GM21447 (cell line): ENCODE data around the gene GRK5.
"Not testable (repeated sequence)": the region's sequence is repeated elsewhere in the genome, so short reads cannot be mapped to it uniquely, and the experiment has no call there.

Source experiments
- ATAC-seq: cut with Tn5 transposase; IDR thresholded peaks from one replicate; pipeline ENCODE4 v1.9.1; 2021; ENCODE audit not compliant: unreplicated experiment

Gene GRK5

GRCh38 chr10:119450606-119451299 is 243.4 kb downstream of the GRK5 start:
- no peak for ATAC-seq

GRCh38 chr10:119451300-119451896 is 244.0 kb downstream of the GRK5 start:
- no peak for ATAC-seq

DNA sequence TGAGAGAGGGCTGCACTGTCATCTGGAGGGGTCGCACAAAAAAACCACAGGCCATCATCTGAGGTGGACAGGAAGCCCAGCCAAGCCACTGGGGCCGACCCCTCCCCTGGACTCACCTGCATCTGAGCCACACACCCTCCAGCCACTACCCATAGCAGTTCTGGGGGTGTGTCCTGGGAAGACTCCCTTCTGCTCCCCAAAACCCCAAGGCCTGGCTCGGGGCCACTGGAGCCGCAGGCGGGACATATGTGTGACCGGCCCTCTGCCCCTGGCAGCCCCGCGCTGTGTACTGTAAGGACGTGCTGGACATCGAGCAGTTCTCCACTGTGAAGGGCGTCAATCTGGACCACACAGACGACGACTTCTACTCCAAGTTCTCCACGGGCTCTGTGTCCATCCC is 245.0 kb downstream of the GRK5 start:
- no peak for ATAC-seq

DNA sequence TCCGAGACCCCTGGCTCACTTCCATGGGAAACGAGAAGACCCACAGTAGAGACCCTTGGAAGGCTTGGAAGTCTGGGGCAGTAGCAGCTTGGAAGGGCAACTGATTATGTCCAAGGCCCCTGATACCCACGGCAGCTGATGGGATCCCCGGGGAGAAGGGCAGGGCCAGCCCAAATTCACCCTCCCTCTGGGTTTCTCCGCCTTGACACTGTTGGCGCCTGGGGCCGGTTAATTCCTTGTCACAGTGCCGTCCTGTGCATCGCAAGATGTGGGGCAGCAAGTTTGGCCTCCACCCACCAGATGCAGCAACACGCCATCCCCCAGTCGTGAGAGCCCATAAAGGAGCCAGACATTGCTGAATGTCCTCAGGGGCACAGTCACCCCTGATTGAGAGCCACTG is 245.9 kb downstream of the GRK5 start:
- no peak for ATAC-seq

DNA sequence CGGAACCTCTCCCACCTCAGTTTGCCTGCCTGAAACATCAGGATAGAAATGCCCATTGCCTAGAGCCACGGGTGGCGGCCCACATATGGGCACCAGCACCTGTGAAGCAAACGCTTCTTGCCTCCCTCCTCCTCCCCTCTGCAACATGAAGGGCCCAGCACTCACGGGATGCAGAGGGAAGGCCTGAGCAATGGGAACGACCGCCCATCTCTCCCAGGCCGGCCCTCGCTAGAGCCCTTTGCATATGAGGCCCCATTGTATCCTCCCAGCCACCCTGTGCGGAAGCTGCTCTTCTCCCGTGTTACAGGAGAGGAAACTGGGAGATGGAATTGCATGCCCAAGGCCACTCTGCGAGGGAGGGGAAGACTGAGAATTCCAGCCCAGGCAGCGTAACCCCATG is 246.9 kb downstream of the GRK5 start:
- no peak for ATAC-seq

- no peak for ATAC-seq
Observed at GRCh38 chr10:119454990-119455389, 247.6 kb downstream of the GRK5 start.

GRCh38 chr10:119455609-119456434 is 248.5 kb downstream of the GRK5 start:
- ATAC-seq: no peak

- no peak for ATAC-seq
Observed at GRCh38 chr10:119456435-119456810, 249.1 kb downstream of the GRK5 start.

- no peak for ATAC-seq
Observed at GRCh38 chr10:119457966-119458766, 250.8 kb downstream of the GRK5 start.

DNA sequence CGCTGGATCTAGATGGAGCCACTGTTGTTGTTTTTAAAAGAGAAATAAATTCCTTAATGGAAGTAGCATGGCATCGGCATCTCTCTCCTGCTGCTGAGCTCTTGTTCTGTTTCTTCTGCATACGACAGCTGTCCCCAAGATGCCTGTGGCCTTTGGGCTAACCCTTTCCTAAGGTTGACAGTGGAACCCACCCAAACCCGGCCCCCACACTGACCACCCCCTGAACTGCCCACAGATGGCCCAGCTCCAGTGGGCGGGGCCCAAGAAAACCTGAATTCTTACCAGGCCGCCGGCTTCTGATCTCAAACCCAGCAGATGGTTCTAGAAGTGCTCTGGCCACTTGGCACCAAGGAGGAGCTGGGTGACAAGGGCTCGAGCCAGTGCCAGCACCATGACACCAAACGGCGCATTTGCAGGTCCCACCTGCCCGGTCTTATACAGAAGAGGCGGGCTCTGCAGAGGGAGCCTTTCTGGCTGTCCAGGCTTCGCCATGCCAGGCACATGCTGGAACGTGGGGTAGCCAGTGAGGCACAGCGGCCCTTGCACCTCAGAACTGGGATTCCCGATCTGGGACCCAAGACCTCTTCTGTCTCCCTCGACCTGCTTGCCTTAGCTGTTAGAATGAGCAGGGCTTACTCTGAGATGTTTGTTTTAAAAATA is 252.4 kb downstream of the GRK5 start:
- no peak for ATAC-seq

DNA sequence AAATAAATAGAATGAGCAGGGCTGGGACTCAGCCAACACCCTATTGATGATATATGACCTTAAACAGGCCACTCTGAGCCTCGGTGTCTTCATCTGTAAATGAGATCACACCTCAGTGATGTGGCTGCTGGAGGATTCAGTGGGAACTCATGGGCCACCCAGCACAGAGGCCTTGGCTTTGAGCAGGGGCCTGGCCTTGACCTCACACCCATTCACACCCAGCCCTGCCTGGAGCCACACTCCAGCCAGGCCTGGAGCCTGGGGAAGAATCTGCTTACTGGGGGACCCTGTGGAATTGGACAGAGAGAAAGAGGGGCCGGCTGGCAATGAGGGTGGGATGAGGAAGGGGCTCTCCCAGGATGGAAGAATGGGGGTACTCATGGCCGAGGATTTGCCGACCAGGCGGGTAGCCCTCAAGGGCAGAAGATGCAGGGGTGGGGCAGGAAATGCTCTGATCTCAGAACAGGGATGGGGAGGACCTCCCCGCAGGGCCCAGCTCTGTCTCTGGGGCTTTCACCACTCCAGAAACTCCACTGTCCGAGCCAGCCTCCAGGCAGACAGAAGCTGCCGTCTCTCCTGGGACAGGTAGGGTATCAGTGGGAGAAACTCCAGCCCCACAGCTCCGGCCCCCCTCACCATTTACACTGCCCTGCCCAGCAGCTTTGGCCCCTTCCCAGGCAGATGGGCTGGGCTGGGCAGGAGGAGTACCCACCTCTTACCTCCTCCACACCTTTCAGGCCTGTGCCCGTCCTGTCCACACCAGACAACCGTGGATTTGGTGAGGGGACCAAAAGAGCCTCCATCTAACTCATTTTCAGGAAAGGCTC is 253.2 kb downstream of the GRK5 start:
- no peak for ATAC-seq

DNA sequence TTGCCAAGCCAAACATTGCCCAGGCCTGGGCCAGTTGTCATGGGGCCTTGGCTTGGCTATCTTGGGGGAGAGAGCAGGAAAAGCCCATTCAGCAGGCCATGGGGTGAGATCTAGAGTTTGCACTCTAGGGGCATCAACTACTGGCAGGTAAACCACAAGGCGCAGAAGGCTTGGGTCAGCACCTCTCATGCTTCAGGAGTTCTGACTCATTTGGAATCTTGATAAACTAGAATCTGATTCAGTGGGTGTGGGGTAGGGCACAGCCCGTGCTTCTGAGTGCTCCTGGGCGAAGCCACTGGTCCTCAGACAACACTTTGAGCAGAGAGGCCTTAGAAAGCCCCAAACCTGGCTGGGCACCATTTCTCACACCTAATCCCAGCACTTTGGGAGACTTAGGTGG is 254.0 kb downstream of the GRK5 start:
- no peak for ATAC-seq

GRCh38 chr10:119461923-119462322 is 254.6 kb downstream of the GRK5 start:
- peak; percentile 72 for ATAC-seq

DNA sequence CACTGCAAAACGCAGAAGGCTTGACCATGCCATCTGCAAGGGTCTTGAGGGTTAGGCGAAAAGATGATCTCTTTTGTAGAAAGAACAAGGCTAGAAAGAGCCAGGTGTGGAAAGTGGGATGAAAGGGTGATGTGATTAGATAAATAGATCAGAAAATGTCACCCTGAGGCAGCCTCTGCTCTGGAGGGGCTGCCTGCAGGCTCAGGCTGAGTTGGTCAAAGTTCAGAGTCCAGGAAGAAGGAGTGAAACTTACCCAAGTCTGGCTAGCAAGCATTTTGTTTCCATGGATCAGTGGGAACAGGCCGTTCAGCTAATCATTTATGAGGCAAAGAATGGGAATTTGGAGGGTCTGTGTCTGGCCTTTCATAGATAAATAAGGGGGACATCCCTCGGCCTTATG is 255.4 kb downstream of the GRK5 start:
- ATAC-seq: no peak

GRCh38 chr10:119463195-119463594 is 255.8 kb downstream of the GRK5 start:
- ATAC-seq: not testable (repeated sequence)

DNA sequence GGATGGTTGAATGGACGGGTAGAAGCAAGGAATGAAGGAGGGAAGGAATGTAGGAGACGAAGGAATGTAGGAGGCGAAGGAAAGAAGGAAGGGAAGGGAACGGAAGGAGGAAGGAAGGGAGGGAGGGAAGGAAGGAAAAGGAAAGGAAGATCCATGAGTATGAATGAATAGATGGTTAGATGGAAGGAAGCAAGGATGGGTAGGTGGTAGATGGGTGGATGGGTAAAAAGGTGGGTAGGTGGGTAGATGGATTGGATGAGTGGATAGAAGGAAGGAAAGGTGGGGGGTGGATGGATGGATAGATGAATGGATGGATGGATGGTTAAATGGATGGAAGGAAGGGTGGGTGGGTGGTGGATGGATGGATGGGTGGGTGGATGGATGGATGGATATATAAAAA is 257.7 kb downstream of the GRK5 start:
- no peak for ATAC-seq

GRCh38 chr10:119466076-119466475 is 258.7 kb downstream of the GRK5 start:
- ATAC-seq: no peak

DNA sequence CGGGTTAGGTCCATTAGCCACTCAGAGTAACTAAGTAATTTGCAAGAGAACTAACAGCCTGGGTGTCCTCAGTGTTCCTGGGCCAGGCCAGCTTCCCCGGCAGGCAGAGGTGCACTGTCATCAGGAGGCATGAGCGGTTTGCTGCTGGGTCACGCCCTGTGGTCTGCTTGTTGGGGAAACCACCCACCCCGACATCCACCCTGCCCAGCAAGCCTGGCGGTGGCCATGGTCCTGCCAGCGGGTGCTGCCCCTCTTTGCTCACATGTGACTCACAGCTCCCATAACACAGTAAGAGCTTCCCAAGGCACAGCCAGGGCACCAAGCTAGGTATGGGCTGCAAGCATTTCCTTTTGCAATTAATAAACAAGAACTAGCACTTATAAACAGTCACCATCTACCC is 259.3 kb downstream of the GRK5 start:
- no peak for ATAC-seq

GRCh38 chr10:119468542-119469324 is 261.4 kb downstream of the GRK5 start:
- no peak for ATAC-seq
